Liver (tissue), 9 donors: ENCODE results near the gene ARHGEF1. TPM values are rescaled to one million over a fixed set of nuclear protein-coding genes. Genes with fewer than 3 reads are reported as not detected.

Source experiments
- DNase-seq: peaks from one replicate; pipeline ENCODE4 v3.0.0-alpha.2; 2017; ENCODE audit warnings: low spot score
- H3K27ac ChIP-seq, 2 donors: one replicate each; pipeline ENCODE4 v1.7.0; 2013; ENCODE audit warnings: inconsistent platforms in 2 of 2, low read length in 2 of 2, control low read depth in 1 of 2, low read depth in 1 of 2, mild to moderate bottlenecking in 1 of 2
- H3K27me3 ChIP-seq, 4 donors: one replicate each; pipeline versions ENCODE4 v1.6.1 to v1.7.0; 2013; ENCODE audit warnings: low read length in 3 of 4, inconsistent platforms in 1 of 4, mild to moderate bottlenecking in 1 of 4, moderate library complexity in 1 of 4; ENCODE audit not compliant: control insufficient read depth in 4 of 4, insufficient read depth in 4 of 4
- H3K36me3 ChIP-seq, 4 donors: one replicate each; pipeline versions ENCODE4 v1.6.1 to v1.7.0; 2013; ENCODE audit warnings: low read length in 3 of 4, mild to moderate bottlenecking in 3 of 4, low read depth in 1 of 4, moderate library complexity in 1 of 4; ENCODE audit not compliant: control insufficient read depth in 4 of 4, insufficient read depth in 3 of 4
- H3K4me1 ChIP-seq, 4 donors: one replicate each; pipeline versions ENCODE4 v1.6.1 to v1.7.0; 2013; ENCODE audit warnings: low read length in 3 of 4, mild to moderate bottlenecking in 3 of 4, moderate library complexity in 1 of 4; ENCODE audit not compliant: control insufficient read depth in 4 of 4, insufficient read depth in 4 of 4
- H3K4me3 ChIP-seq, 3 donors: one replicate each; pipeline versions ENCODE4 v1.6.1 to v1.7.0; 2013; ENCODE audit warnings: low read length in 3 of 3, control low read depth in 1 of 3, low read depth in 1 of 3, mild to moderate bottlenecking in 1 of 3
- H3K9ac ChIP-seq, 2 donors: one replicate each; pipeline ENCODE4 v1.7.0; 2013; ENCODE audit warnings: low read length in 2 of 2, mild to moderate bottlenecking in 2 of 2, moderate library complexity in 2 of 2, control low read depth in 1 of 2, low read depth in 1 of 2
- H3K9me3 ChIP-seq, 4 donors: one replicate each; pipeline versions ENCODE4 v1.6.1 to v1.7.0; 2013; ENCODE audit warnings: low read length in 3 of 4; ENCODE audit not compliant: control insufficient read depth in 4 of 4
- ATF3 ChIP-seq: IDR thresholded peaks from 2 replicates; pipeline ENCODE4 v1.6.1; 2016; ENCODE audit warnings: antibody characterized with exemption
- CTCF ChIP-seq: fragments of 150-350 bp; IDR thresholded peaks from 2 replicates; pipeline ENCODE4 v1.5.1; 2017; ENCODE audit warnings: improper control_type of control experiment, low read depth, low read length; ENCODE audit not compliant: missing input control
- FOXA1 ChIP-seq: IDR thresholded peaks from 2 replicates; pipeline ENCODE4 v1.6.1; 2016; ENCODE audit warnings: antibody characterized with exemption
- GABPA ChIP-seq, 2 donors: IDR thresholded peaks in 1 of 2; conservative IDR thresholded peaks in 1 of 2; 2 replicates each; pipeline ENCODE4 v1.6.1; 2016; ENCODE audit warnings: antibody characterized with exemption in 2 of 2, mild to moderate bottlenecking in 1 of 2, moderate library complexity in 1 of 2
- HNF4A ChIP-seq, 2 donors: conservative IDR thresholded peaks; 2 replicates each; pipeline ENCODE4 v1.6.1; 2016; ENCODE audit warnings: antibody characterized with exemption in 2 of 2, mild to moderate bottlenecking in 2 of 2
- JUND ChIP-seq, 2 donors: IDR thresholded peaks; 2 replicates each; pipeline ENCODE4 v1.6.1; 2016; ENCODE audit warnings: antibody characterized with exemption in 2 of 2
- MAX ChIP-seq: IDR thresholded peaks from 2 replicates; pipeline ENCODE4 v1.6.1; 2016; ENCODE audit warnings: antibody characterized with exemption
- NR2F2 ChIP-seq: IDR thresholded peaks from 2 replicates; pipeline ENCODE4 v1.6.1; 2016; ENCODE audit warnings: antibody characterized with exemption
- RXRA ChIP-seq, 2 donors: IDR thresholded peaks; 2 replicates each; pipeline ENCODE4 v1.6.1; 2017 to 2018; ENCODE audit warnings: antibody characterized with exemption in 2 of 2, mild to moderate bottlenecking in 1 of 2
- SP1 ChIP-seq: IDR thresholded peaks from 2 replicates; pipeline ENCODE4 v1.6.1; 2018; ENCODE audit warnings: antibody characterized with exemption, mild to moderate bottlenecking
- TAF1 ChIP-seq: conservative IDR thresholded peaks from 2 replicates; pipeline ENCODE4 v1.6.1; 2016; ENCODE audit warnings: antibody characterized with exemption, mild to moderate bottlenecking
- ZBTB33 ChIP-seq: IDR thresholded peaks from 2 replicates; pipeline ENCODE4 v1.6.1; 2016; ENCODE audit warnings: antibody characterized with exemption
- WGBS: extraction: QIAGEN DNeasy Blood & Tissue Kit; methylation state at CpG from one replicate; pipeline ENCODE4 v1.1.7; 2013; 5-methylcytosine and 5-hydroxymethylcytosine counted together
- polyA plus RNA-seq, 2 donors: library from polyadenylated mRNA; stranded (reverse) in 1 of 2; unstranded in 1 of 2; fragments of 200-250 nt in 1 of 2; fragments of >200 nt in 1 of 2; fragmentation: Nextera tagmentation in 1 of 2; extraction: Ambion mirVana in 1 of 2; gene quantifications; one replicate each; pipeline versions ENCODE4 v1.2.1 to v1.2.3, GENCODE V29; 2013 to 2015
- total RNA-seq, 2 donors: library from RNA; depleted of rRNA; stranded (reverse); fragments of >200 nt; gene quantifications; one replicate each; pipeline ENCODE4 v1.2.3, GENCODE V29; 2014
- donor health status: healthy.
- donor health status: healthy.
- donor health status: healthy.
- donor health status: healthy.
- donor health status: healthy.

The ARHGEF1 gene
- total and polyA plus RNA-seq, 4 donors = 13.2 to 30.1 (median 18.5) TPM

- Histone ChIP-seq H3K9ac (no peak overlapping the region), H3K4me1 (peaks cover 0 to 10% (median 3%) of the 10 kb centered on the region in 4 donors), H3K4me3 (peak overlapping the region in 1 of 3 donors; percentile 58), H3K27ac (no peak overlapping the region), H3K9me3 (no peaks in the 10 kb centered on the region), H3K36me3 (no peaks in the 10 kb centered on the region), H3K27me3 (peaks cover 0 to 9% (median 0%) of the 10 kb centered on the region in 4 donors)
- no peak for DNase-seq
- no peak for TF ChIP-seq TAF1
- TF ChIP-seq MAX = no peak
- no peak for TF ChIP-seq CTCF
- TF ChIP-seq JUND (IDR thresholded peaks at IDR 0.05) = no peak
- WGBS = 12% methylated on average over 53 of the region's 53 CpGs
Measured at GRCh38 chr19:41940731-41941409, 57.9 kb downstream of the ARHGEF1 start.

GRCh38 chr19:41941410-41942202 is 58.6 kb downstream of the ARHGEF1 start:
- 85% methylated on average over 9 of the region's 9 CpGs for WGBS
- Histone ChIP-seq H3K9ac (no peak overlapping the region), H3K9me3 (no peaks in the 10 kb centered on the region), H3K27me3 (peaks cover 0 to 5% (median 0%) of the 10 kb centered on the region in 4 donors), H3K4me3 (no peak overlapping the region), H3K4me1 (peaks cover 0 to 10% (median 3%) of the 10 kb centered on the region in 4 donors), H3K27ac (no peak overlapping the region), H3K36me3 (no peaks in the 10 kb centered on the region)
- DNase-seq = no peak
- TF ChIP-seq JUND (IDR thresholded peaks at IDR 0.05) = no peak
- no peak for TF ChIP-seq ZBTB33
- no peak for TF ChIP-seq ATF3
- no peak for TF ChIP-seq FOXA1
- TF ChIP-seq NR2F2 = no peak
- TF ChIP-seq GABPA (IDR thresholded peaks at IDR 0.05 in 1 of 2, conservative IDR thresholded peaks at IDR 0.05 in 1 of 2) = no peak
- TF ChIP-seq MAX = no peak
- TF ChIP-seq SP1 = no peak
- TF ChIP-seq RXRA (IDR thresholded peaks at IDR 0.05) = no peak
- no peak for TF ChIP-seq HNF4A (conservative IDR thresholded peaks at IDR 0.05)
